HL-60/S4 treated with retinoic acid at 250 ng/mL for 4 days and 3 days (cell line): ENCODE measurements around the gene RINT1.

ENCODE experiments used
- in situ Hi-C: fragments of 300-500 bp; cut with MboI; formaldehyde crosslinking; loops from 2 replicates; pipeline ENCODE4 v1.7.0; 2022; ENCODE audit warnings: low sequenced_read_pairs

RINT1 gene

GRCh38 chr7:105530546-105530945, 1.5 kb upstream of the RINT1 start:
- in situ Hi-C loops = no loop called here

- in situ Hi-C loops = no loop called here
Measured at GRCh38 chr7:105532709-105533460, 884 bp downstream of the RINT1 start.

- in situ Hi-C loops = no loop called here
Measured at GRCh38 chr7:105538339-105538738, 6.3 kb downstream of the RINT1 start.

- in situ Hi-C loops = no loop called here
Measured at GRCh38 chr7:105559926-105560325, 27.9 kb downstream of the RINT1 start.

GRCh38 chr7:105565190-105565589, 33.2 kb downstream of the RINT1 start:
- in situ Hi-C loops = no loop called here

- in situ Hi-C loops = no loop called here
Measured at GRCh38 chr7:105567024-105567423, 35.0 kb downstream of the RINT1 start.

GRCh38 chr7:105567821-105568220, 35.8 kb downstream of the RINT1 start:
- in situ Hi-C loops = no loop called here

GRCh38 chr7:105571891-105572290, 39.9 kb downstream of the RINT1 start:
- in situ Hi-C loops = no loop called here

- in situ Hi-C loops = loop anchor here (25.0 kb wide), 1 partner anchor 665 kb away; no protein-coding TSS in a partner anchor
Measured at GRCh38 chr7:105577251-105577650, 45.2 kb downstream of the RINT1 start.

GRCh38 chr7:105578496-105578895, 46.5 kb downstream of the RINT1 start:
- in situ Hi-C loops = loop anchor here (25.0 kb wide), 1 partner anchor 666 kb away; no protein-coding TSS in a partner anchor

GRCh38 chr7:105580022-105580740, 48.2 kb downstream of the RINT1 start:
- in situ Hi-C loops = loop anchor here (25.0 kb wide), 1 partner anchor 668 kb away; no protein-coding TSS in a partner anchor

- in situ Hi-C loops = loop anchor here (25.0 kb wide), 1 partner anchor 669 kb away; no protein-coding TSS in a partner anchor
Measured at GRCh38 chr7:105581066-105581811, 49.2 kb downstream of the RINT1 start, which contains the start of gene EFCAB10. Gene EFCAB10 (minus strand): TSS chr7:105581493. CDS start chr7:105581463, 30 bp downstream.

- in situ Hi-C loops = loop anchor here (25.0 kb wide), 1 partner anchor 671 kb away; no protein-coding TSS in a partner anchor
Measured at GRCh38 chr7:105583061-105583460, 51.1 kb downstream of the RINT1 start.

- in situ Hi-C loops = loop anchor here (25.0 kb wide), 1 partner anchor 672 kb away; no protein-coding TSS in a partner anchor
Measured at GRCh38 chr7:105584165-105584564, 52.2 kb downstream of the RINT1 start.

GRCh38 chr7:105585850-105586500, 54.0 kb downstream of the RINT1 start:
- in situ Hi-C loops = loop anchor here (25.0 kb wide), 1 partner anchor 674 kb away; no protein-coding TSS in a partner anchor

GRCh38 chr7:105587909-105588635, 56.1 kb downstream of the RINT1 start:
- in situ Hi-C loops = loop anchor here (25.0 kb wide), 1 partner anchor 676 kb away; no protein-coding TSS in a partner anchor

- in situ Hi-C loops = loop anchor here (25.0 kb wide), 1 partner anchor 677 kb away; no protein-coding TSS in a partner anchor
Measured at GRCh38 chr7:105589356-105590077, 57.5 kb downstream of the RINT1 start.

- in situ Hi-C loops = loop anchor here (25.0 kb wide), 1 partner anchor 678 kb away; no protein-coding TSS in a partner anchor
Measured at GRCh38 chr7:105590793-105591192, 58.8 kb downstream of the RINT1 start.

GRCh38 chr7:105591522-105591921, 59.5 kb downstream of the RINT1 start:
- in situ Hi-C loops = loop anchor here (25.0 kb wide), 1 partner anchor 679 kb away; no protein-coding TSS in a partner anchor
